ENCODE results near the gene VOPP1. TPM values are rescaled to one million over a fixed set of nuclear protein-coding genes. Genes with fewer than 3 reads are reported as not detected.
"Not testable (repeated sequence)": the region's sequence is repeated elsewhere in the genome, so short reads cannot be mapped to it uniquely, and the experiment has no call there.

The VOPP1 gene
- total RNA-seq, 1 experiment from 2014 or later = 63.9 TPM

- TF ChIP-seq AFF4 (CRISPR knock-in tag; IDR thresholded peaks at IDR 0.05; ENCODE audit: borderline replicate concordance) (no peak), ATF1 (CRISPR knock-in tag; IDR thresholded peaks at IDR 0.05) (no peak), ZBTB43 (CRISPR knock-in tag; IDR thresholded peaks at IDR 0.05) (no peak), PREB (CRISPR knock-in tag; IDR thresholded peaks at IDR 0.05; ENCODE audit: borderline replicate concordance) (no peak)
Observed at GRCh38 chr7:55472928-55473725, 99.2 kb downstream of the VOPP1 start (continued).

- H3K4me3 Mint-ChIP-seq; POLR2A ChIA-PET; H3K27me3 Mint-ChIP-seq (ENCODE audit: low read depth); H3K27ac Mint-ChIP-seq; H3K4me1 Mint-ChIP-seq; CTCF ChIA-PET; ATAC-seq; DNase-seq (ENCODE audit: low spot score): not testable (repeated sequence)
- H3K36me3 Mint-ChIP-seq = peaks cover 18% of the 10 kb centered on the region
- peaks cover 10% of the 10 kb centered on the region for H3K9me3 Mint-ChIP-seq
Observed at GRCh38 chr7:55472406-55472805, 99.9 kb downstream of the VOPP1 start.

GRCh38 chr7:55471594-55471993, 100.7 kb downstream of the VOPP1 start:
- H3K27me3 Mint-ChIP-seq (ENCODE audit: low read depth); POLR2A ChIA-PET; H3K27ac Mint-ChIP-seq; DNase-seq (ENCODE audit: low spot score); ATAC-seq; H3K4me3 Mint-ChIP-seq; H3K4me1 Mint-ChIP-seq; CTCF ChIA-PET: not testable (repeated sequence)
- peaks cover 27% of the 10 kb centered on the region for H3K36me3 Mint-ChIP-seq
- H3K9me3 Mint-ChIP-seq = peaks cover 18% of the 10 kb centered on the region

- Mint-ChIP-seq H3K9me3 (peaks cover 29% of the 10 kb centered on the region), H3K27ac (peak overlapping the region; percentile 4; the same call in 1 of the 2 replicates), H3K27me3 (ENCODE audit: low read depth) (peaks cover 2% of the 10 kb centered on the region; the same call in 1 of the 2 replicates), H3K4me3 (no peak overlapping the region), H3K4me1 (no peaks in the 10 kb centered on the region), H3K36me3 (peaks cover 38% of the 10 kb centered on the region)
- POLR2A ChIA-PET = no interaction called here
- ATAC-seq (no peak), DNase-seq (ENCODE audit: low spot score) (no peak)
- CTCF ChIA-PET = no interaction called here
- TF ChIP-seq EMX1 (CRISPR knock-in tag; IDR thresholded peaks at IDR 0.05) = no peak
- TF ChIP-seq ZNF219 (CRISPR knock-in tag; IDR thresholded peaks at IDR 0.05; ENCODE audit: borderline replicate concordance) = no peak
- TF ChIP-seq HMGA2 (CRISPR knock-in tag; IDR thresholded peaks at IDR 0.05) = no peak
Observed at GRCh38 chr7:55470261-55470660, 102.0 kb downstream of the VOPP1 start.

GRCh38 chr7:55469721-55470120, 102.6 kb downstream of the VOPP1 start:
- Mint-ChIP-seq H3K9me3 (peaks cover 34% of the 10 kb centered on the region), H3K27ac (no peak overlapping the region), H3K4me3 (no peak overlapping the region), H3K36me3 (peaks cover 43% of the 10 kb centered on the region), H3K27me3 (ENCODE audit: low read depth) (peaks cover 2% of the 10 kb centered on the region; the same call in 1 of the 2 replicates), H3K4me1 (no peaks in the 10 kb centered on the region)
- POLR2A ChIA-PET = no interaction called here
- DNase-seq (ENCODE audit: low spot score) (no peak), ATAC-seq (no peak)
- CTCF ChIA-PET = no interaction called here
- TF ChIP-seq ZNF512 (CRISPR knock-in tag; IDR thresholded peaks at IDR 0.05; ENCODE audit: borderline replicate concordance) (no peak), CTCF (IDR thresholded peaks at IDR 0.05) (no peak), ZNF396 (CRISPR knock-in tag; IDR thresholded peaks at IDR 0.05; ENCODE audit: borderline replicate concordance) (no peak), ZNF671 (CRISPR knock-in tag; IDR thresholded peaks at IDR 0.05) (no peak), PRDM15 (CRISPR knock-in tag; IDR thresholded peaks at IDR 0.05) (no peak)

All from WTC11 (cell line).